Upper lobe of left lung (tissue), 4 donors: Measurements from ENCODE around the gene SPRR3.

Experiments
- EP300 ChIP-seq, 4 donors: sonication (generic); formaldehyde crosslinking; IDR thresholded peaks; one replicate each; pipeline ENCODE4 v1.5.1; 2017; ENCODE audit warnings: antibody characterized with exemption in 4 of 4, control low read depth in 2 of 4
- POLR2A ChIP-seq, 4 donors: fragments of 450-650 bp; IDR thresholded peaks; one replicate each; pipeline ENCODE4 v1.5.1; 2016 to 2017; ENCODE audit warnings: antibody characterized with exemption in 4 of 4, mild to moderate bottlenecking in 2 of 4
- POLR2AphosphoS5 ChIP-seq, 2 donors: sonication (generic); formaldehyde crosslinking; IDR thresholded peaks; one replicate each; pipeline ENCODE4 v1.5.1; 2017; ENCODE audit warnings: antibody characterized with exemption in 2 of 2
- TF ChIP-seq, protein P1 (sequence below), 6 experiments: fragments of 450-650 bp in 4 of 6; fragments of 200-600 bp in 2 of 6; sonication (generic) in 2 of 6; IDR thresholded peaks; one replicate each; pipeline ENCODE4 v1.5.1; 2016 to 2019; ENCODE audit warnings: antibody characterized with exemption in 6 of 6

DNA sequence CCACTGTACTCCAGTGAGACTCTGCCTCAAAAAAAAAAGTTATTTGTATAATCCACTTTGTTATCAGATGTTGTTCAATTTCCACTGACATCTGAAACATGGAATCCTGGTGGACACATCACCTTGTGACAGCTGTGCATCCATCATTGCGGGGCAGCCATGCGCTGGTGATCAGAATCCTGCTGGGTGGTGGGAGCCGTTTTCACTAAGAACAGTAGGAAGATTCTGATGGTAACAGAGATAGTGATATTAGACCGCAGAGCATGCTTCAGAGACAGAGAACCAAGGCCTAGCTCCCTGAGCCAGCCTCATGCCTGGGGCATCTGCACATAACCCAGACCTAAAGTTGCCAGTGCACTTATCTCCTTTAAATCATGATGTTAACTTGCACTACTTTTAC, 3.1 kb upstream of the SPRR3 start:
- TF ChIP-seq, protein P1, sequence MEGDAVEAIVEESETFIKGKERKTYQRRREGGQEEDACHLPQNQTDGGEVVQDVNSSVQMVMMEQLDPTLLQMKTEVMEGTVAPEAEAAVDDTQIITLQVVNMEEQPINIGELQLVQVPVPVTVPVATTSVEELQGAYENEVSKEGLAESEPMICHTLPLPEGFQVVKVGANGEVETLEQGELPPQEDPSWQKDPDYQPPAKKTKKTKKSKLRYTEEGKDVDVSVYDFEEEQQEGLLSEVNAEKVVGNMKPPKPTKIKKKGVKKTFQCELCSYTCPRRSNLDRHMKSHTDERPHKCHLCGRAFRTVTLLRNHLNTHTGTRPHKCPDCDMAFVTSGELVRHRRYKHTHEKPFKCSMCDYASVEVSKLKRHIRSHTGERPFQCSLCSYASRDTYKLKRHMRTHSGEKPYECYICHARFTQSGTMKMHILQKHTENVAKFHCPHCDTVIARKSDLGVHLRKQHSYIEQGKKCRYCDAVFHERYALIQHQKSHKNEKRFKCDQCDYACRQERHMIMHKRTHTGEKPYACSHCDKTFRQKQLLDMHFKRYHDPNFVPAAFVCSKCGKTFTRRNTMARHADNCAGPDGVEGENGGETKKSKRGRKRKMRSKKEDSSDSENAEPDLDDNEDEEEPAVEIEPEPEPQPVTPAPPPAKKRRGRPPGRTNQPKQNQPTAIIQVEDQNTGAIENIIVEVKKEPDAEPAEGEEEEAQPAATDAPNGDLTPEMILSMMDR (IDR thresholded peaks at IDR 0.05), result no peak
- TF ChIP-seq POLR2A (IDR thresholded peaks at IDR 0.05) (no peak), POLR2AphosphoS5 (IDR thresholded peaks at IDR 0.05) (no peak), EP300 (IDR thresholded peaks at IDR 0.05) (no peak)
